HG02759 (cell line): Measurements from ENCODE around the gene ZNF609.
"Not testable (repeated sequence)": the region's sequence is repeated elsewhere in the genome, so short reads cannot be mapped to it uniquely, and the experiment has no call there.

ENCODE experiments used
- ATAC-seq: cut with Tn5 transposase; IDR thresholded peaks from one replicate; pipeline ENCODE4 v1.9.1; 2021; ENCODE audit warnings: mild to moderate bottlenecking, moderate library complexity; ENCODE audit not compliant: unreplicated experiment

Gene ZNF609

DNA sequence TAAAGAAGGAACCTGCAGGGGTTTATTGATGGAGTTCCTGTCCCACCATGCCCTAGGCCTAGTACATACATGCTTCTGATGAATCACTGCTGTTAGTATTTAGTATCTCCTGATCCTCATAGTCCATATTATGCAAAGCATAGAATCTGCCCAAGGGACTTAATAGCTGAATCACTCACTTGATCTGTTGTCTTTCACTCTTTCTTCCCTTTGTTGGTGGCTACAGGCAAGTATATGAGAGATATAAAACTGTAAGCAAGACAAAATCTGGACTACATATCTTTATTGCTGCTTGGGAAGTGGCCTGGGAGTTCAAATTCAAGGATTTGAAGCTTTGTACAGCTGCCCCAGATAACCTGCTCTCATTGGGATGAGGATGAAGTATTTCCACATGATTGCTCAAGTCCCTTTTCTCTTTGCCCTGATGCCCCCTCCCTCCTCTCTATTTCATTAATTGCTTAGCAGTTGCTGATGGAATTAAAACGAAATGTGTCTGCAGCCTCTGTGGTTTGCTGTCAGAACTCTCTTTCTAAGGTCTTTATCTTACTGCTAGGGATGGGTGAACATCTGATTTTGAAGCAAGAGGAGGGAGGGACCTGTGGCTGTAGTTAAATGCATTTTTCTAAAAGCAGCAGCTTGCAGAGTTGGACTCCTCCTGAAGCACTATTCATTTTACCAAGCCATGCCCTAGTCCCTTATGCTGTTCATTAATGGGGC, 114.1 kb downstream of the ZNF609 start:
- no peak for ATAC-seq

DNA sequence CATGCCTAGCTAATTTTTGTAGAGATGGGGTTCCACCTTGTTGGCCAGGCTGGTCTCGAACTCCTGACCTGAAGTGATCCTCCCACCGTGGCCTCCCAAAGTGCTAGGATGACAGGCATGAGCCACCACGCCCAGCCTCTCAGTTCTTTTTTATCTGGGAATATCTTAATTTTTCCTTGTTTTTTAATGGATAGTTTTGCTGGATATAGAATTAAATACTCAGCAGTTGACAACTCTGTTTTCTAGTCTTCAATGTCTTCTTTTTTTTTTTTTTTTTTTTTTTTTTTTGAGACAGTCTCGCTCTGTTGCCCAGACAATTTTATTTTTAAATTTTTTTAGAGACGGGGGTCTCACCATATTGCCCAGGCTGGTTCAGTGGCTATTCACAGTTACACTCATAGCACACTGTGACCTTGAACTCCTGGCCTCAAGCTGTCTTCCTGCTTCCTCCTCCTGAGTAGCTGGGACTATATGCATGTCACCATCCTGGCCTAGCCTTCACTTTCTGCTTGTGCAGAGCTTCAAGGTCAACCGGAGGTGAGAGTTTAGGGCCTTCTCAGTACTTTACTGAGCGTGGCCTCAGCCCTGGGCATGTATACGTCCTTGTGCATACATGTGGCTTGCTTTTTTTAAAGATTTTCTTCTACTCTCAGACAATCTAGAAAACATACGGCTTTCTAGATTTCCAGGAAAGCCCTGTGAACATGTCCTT, 120.5 kb downstream of the ZNF609 start:
- no peak for ATAC-seq

DNA sequence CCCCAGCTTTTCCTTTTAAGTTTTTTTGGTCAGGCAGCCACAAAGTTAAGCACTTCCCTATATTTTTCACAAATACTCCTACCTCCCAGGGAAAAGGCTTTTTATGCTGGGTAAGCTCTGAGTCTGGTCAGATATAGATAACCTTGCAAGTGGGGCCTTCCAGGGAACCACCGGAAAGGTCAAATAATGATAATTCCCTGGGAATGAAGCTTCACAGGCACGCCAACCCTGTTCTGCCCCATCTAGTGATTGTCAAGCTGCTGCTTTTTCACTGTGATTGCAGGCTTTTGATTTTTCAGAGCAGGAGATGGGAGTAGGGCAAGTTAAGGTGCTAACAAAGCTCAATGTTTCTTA, 121.0 kb downstream of the ZNF609 start:
- ATAC-seq: no peak

DNA sequence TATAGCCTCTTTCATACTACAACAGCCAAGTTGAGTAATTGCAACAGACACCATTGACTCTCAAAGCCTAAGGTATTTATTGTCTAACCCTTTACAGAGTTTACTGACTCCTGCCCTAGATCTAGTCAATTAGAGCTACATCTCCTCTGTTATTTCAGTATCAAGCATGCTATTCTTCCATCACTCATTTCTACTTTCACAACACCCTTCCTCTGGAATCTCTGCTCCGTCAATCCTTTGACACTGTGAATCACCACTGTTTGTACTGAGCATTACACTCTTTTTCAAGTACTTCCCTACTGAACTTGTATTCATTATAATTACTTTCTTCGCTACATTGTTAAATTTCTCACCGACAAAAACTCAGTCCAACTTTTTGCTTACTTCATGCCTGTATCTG, 121.8 kb downstream of the ZNF609 start:
- ATAC-seq: no peak

DNA sequence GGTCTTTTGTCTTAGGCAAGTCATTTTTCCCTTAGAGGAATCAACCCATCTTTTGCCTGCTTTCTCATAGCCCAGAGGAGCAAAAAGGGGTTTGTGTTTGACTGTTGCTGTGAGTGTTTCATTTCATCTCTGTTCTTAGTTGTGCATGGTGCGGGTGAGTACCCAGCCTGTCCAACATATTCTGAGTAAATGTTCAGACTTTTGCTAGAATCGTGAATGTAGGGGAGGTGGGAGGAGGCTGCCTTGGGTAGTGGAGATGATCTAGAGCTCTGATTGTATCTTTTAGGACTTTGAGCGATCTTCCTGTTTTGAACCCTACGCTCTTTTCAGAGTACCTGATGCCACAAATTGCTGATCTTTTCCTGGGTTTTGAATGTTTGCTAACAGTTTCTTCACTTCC, 123.1 kb downstream of the ZNF609 start:
- ATAC-seq: no peak

DNA sequence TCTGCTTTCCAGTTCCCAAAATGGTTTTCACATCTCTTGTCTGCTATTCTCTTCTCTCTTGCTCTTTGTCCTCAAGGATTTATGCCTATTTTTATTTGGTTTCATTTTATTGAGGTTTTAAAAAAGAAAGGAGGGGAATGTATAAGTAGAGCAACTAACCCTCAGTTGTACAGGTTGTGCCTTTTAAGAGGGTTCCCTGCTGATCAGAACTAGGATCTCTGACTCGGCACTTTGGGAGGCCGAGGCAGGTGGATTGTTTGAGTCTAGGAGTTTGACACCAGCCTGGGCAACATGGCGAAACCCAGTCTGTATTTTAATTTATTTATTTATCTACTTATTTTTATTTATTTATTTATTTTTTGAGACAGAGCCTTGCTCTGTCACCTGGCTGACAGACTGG, 123.6 kb downstream of the ZNF609 start:
- no peak for ATAC-seq

DNA sequence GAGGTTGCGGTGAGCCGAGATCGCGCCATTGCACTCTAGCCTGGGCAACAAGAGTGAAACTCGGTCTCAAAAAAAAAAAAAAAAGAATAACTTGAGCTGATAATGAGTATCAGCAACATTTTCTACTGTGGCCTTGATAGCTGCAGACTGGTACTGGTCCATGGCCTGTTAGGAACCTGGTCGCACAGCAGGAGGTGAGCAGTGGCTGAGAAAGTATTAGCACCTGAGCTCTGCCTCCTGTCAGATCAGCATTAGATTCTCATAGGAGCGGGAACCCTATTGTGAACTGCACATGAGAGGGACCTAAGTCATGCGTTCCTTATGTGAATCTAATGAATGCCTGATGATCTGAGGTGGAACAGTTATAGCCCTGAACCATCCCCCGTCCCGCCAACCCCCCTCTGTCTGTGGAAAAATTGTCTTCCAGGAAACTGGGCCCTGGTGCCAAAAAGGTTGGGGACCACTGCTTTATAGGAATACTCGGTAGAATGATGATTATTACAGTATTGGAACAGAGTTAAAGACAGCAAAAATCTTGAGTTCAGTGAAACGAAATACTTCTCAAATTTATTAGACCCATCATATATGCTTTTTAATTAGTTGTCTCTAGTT, 126.0 kb downstream of the ZNF609 start:
- no peak for ATAC-seq

DNA sequence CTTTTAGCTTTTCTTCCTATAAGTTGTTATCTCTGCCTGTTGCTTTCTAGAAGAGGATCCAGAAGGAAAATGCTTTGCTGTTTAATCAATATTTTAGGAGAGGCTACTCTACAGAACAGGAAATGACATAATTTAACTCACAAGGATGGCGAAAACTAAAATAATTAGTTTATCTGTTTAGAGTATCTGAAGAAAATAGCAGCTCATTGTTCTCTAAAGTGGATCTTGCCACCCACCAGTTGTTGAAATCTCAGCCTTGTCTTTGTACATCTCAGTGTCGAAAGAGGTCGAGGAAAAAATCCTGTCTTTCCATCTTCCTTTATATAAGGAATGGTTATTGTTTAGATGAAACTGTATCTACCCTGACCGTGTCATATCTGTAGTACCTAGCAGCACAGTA, 126.6 kb downstream of the ZNF609 start:
- no peak for ATAC-seq

DNA sequence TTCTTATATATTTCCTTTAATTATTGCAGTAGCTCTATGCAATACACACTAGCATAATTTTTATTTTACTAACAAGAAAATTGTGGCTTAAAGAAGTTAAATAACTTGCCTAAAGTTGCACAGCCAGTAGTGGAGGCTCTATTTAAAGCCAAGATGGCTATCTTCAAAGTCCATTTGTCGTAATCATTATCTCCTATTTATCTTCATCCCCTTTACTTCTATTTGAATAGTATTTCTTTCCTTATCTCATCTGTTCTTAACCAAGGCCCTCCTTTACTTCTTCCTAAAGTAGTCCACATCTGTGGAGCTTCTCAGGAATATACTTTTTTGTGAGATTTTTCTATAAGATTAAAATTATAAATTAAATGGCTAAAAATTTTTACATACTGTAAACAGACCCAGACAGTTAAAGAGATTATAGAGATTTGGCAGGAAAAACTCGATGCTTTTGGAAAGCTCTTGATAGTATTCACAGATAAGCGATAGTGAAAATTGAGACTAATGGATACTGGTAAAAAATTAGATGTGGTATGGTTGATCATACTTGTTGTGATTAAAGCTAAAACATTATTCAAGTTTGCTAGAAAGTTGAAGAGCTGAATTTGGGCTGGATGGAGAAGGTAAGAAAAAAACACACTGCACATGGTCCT, 129.2 kb downstream of the ZNF609 start:
- no peak for ATAC-seq

DNA sequence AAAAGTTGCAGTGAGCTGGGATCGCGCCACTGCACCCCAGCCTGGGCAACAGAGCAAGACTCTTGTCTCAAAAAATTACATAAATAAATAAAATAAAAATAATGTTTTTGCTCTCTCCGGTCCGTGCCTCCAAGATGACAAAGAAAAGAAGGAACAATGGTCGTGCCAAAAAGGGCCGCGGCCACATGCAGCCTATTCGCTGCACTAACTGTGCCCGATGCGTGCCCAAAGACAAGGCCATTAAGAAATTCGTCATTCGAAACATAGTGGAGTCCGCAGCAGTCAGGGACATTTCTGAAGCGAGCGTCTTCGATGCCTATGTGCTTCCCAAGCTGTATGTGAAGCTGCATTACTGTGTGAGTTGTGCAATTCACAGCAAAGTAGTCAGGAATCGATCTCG, 132.5 kb downstream of the ZNF609 start:
- not testable (repeated sequence) for ATAC-seq

DNA sequence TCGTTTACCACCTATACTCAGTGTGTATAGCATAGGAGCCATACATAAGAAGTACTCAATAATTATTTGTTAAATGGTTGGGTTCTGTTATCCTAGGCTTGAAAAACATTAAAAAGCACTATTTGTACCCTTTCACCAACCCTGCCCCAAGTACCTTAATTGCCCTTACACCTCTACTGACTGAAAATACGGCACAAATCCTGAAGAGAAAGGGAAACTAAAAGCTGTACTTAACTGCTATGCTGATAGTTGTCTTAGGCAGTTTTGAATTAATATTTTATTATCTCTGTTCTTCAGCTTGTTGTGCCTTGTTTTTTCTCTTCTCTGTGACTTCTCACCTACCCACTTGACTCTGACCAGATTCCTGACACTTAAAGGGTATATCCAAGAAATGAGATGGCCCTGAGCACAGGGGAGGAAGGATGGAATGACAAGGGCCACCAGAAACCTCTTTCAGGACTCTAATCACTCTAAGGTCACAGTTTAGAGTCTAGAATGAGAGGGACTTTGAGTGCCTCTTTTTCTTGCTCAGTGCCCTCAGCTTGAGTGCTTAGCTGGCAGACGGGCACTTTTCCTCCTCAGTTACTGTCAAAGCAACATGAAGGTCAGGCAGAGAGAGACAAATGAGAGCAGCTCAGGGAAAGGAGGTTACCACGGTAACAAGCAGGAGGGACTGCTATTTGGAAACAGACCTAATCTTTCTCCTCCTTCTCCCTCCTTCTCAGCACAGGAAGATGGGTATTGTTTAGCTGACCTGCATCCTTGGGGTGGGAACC, 136.5 kb downstream of the ZNF609 start:
- no peak for ATAC-seq

DNA sequence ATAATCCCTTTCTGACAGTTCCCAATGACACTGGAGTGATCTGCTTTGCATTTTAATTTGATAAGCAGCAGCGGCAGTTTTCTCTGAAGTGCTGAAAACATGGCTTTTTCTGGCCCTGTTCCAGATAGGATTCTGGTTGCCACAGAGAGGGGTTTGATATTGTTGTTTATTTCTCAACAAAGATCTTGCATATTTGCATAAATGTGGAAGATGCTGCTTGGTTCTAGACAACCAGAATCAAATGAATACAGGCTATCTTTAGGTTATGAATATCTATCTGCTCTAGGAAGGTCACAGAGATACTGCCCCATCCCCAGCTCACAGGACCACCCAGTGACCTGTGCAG, 137.1 kb downstream of the ZNF609 start:
- no peak for ATAC-seq

DNA sequence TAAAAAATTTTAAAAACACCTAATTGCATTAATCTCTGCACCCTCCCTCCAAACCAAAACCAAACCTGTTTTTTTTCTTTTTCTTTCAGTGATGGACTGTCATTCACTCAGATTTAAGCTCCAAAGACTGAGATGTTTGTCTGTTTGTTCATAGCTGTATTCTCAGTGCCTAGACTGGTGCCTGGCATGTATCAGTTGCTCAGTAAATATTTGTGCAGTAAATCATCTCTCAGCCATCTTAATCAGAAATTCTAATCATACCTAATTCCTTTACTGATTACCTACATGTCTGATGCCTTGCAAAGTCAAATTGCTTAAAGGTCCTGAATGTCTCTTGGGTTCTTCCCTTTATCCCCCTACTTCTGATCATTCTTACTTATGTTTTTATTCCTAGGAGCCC, 138.8 kb downstream of the ZNF609 start:
- no peak for ATAC-seq

DNA sequence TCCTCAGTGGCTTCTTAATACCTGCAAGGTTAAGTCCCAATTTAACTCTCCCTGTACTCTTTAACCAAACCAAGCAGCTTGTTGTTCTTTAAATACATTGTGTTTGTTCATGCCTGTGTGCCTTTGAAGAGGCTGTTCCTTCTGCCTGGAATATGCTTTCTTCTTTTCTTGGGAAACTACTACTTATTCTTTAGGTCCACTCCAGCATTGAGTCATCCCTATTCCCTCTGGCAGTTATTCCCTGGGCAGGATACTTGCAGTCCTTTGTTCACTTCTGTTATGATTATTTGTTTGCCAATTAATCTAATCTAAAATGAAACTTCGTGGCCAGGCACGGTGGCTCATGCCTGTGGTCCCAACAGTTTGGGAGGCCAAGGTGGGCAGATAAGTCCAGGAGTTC, 139.3 kb downstream of the ZNF609 start:
- no peak for ATAC-seq

DNA sequence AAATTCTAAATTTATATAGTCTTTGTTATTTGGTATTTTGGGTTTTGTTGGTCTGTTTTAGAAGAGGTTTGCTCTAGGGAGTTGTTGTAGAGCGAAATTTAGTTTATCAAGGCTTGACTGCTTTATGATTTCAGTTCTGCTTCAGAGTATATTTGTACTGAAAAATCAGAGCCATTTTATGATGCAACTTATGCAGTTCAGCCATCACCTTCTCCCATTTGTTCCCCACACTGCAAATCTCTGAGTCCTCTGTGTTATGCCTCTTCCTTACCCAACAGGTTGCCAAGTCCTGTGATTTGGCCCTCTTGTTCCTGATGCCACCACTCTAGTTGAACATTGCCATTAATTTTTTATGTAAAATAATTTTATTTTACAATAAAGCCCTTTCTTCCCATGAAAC, 140.4 kb downstream of the ZNF609 start:
- ATAC-seq: no peak

DNA sequence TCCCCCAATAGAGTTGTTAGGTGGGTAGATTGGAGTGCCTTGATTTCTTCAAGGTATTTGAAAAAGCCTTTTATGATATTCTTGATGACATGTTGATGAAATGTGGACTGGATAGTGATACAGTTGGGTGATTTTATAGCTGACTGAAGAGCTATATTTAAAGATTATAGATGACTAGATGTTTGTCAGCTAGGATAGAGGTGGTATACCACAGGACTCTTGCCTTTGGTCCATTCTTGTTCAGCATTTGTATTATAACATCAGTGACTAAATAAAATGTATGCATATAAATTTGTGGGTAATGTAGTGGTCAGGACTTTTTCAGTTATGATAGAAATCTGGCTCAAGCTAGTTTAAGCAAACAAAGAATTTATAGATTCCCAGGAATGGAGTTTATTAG, 143.9 kb downstream of the ZNF609 start:
- ATAC-seq: no peak

DNA sequence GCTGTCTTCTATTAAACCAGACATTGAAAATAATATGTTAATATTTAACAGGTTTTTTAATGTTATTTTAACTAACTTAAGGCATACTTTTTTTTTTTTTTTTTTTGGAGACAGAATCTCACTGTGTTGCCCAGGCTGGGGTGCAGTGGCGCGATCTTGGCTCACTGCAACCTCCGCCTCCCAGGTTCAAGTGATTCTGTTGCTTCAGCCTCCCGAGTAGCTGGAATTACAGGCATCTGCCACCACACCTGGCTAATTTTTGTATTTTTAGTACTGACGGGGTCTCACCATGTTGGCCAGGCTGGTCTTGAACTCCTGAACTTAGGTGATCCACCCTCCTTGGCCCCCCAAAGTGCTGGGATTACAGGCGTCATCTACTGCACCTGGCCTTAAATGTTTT, 147.0 kb downstream of the ZNF609 start:
- ATAC-seq: not testable (repeated sequence)

DNA sequence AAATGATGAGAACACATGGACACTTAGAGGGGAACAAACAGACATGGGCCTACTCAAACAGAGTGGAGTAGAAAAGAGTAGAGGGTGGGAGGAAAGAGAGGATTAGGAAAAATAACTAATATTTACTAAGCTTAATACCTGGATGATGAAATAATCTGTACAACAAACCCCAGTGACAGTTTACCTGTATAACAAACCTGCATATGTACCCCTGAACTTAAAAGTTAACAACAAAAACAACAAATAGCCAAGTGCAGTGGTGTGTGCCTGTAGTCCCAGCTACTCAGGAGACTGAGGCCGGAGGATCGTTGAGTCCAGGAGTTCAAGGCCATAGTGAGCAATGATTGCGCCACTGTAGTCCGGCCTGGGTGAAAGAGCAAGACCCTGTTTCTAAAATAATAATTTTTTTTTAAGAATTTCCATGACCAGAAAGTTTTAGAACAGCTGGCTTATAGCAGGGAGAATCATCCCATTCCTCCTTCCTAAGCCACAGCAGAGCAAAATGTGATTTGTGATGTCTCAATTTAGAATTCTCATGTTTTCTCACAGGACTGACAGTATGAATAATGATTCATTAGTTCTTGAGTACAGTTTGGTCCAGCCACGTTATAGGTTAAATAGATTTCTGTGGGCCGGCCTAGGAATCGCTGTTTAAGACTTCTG, 150.0 kb downstream of the ZNF609 start:
- no peak for ATAC-seq

DNA sequence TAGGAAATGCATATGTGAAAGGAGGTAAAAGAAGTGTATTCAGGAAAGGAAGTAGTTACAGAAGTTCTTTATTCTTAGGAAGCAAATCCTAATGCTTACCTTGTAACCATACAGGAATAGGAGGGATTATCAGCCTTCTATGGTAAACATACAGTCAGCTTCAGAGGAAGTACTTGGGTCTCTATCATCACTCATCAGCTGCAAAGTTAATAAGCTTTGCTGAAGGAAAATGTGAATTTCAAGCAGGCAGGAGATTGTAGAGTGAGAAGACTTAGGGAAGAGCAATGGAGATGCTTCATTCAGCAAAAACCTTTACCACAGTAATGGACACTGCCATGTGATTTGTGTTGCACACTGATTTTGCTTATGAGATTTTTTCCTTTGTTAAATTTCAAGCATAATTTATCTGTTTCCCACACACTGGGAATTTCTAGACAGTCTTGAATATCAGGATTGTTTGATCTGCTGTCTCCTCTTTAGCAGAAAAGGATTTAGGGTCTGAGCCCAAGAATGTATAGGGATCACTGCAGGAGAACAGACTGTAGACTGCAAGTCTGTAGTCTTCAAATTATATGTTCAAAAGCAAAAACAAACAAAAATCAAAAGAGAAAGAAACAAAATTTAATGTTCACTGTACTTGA, 150.8 kb downstream of the ZNF609 start:
- ATAC-seq: no peak

DNA sequence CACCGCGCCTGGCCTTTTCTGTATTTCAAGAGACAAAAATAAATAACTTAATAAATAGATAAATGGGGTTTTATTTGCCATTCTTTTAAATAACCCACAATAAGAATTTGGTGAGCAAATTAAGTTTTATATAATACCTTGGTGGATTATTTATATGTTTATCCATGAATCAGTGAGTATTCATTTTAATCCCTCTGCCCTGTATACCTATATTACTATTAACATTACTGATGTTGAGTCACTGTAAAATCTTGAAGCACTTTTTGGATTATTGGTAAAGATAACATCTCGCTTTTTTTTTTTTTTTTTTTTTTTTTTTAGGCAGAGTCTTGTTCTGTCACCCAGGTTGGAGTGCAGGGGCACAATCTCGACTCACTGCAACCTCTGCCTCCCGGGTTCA, 154.1 kb downstream of the ZNF609 start:
- no peak for ATAC-seq
